K562 (cell line): ENCODE measurements around the gene TUT4.

Experiments used
- ZNF766 ChIP-seq: fragments of 200-800 bp; sonication (Bioruptor generic); conservative IDR thresholded peaks from 2 replicates; pipeline ENCODE4 v1.6.1; 2016; ENCODE audit warnings: missing genetic modification characterization, missing compliant biosample characterization
- TF ChIP-seq, protein P1 (sequence below): sonication (generic); formaldehyde crosslinking; IDR thresholded peaks from 2 replicates; pipeline ENCODE4 v1.8.0; 2022; ENCODE audit warnings: missing genetic modification reagents, mild to moderate bottlenecking, moderate library complexity, borderline replicate concordance

DNA sequence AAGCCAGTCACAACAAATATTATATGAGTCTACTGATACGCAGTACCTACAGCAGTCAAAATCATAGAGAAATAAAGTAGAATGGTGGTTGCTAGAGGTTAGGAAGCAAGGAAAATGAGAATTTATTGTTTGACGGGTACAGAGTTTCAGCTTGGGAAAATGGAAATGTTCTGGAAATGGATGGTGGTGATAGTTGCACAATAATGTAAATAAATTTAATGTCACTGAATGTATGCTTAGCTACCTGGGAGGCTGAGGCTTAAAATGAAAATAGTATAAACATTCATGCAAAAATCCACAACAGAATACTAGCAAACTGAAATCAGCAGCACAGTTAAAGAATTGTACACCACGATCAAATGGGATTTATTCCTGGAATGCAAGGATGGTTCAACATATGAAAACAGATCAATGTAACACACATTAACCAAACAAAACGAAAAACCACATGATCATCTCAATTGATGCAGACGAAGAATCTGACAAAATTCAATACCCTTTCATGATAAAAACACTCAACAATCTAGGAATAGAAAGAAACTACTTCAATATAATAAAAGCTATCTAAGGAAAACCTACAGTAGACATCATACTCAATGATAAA, 10.7 kb downstream of the TUT4 start:
- no peak for TF ChIP-seq ZNF766 (CRISPR knock-in tag)
- TF ChIP-seq, protein P1, sequence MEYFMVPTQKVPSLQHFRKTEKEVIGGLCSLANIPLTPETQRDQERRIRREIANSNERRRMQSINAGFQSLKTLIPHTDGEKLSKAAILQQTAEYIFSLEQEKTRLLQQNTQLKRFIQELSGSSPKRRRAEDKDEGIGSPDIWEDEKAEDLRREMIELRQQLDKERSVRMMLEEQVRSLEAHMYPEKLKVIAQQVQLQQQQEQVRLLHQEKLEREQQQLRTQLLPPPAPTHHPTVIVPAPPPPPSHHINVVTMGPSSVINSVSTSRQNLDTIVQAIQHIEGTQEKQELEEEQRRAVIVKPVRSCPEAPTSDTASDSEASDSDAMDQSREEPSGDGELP (CRISPR knock-in tag): no peak
